H1 (cell line): Measurements from ENCODE around the gene CHI3L2. TPM values are rescaled to one million over a fixed set of nuclear protein-coding genes. Genes with fewer than 3 reads are reported as not detected.

Experiments used
- POLR2A ChIP-seq, 2 experiments: IDR thresholded peaks; 1 replicate in 1 of 2; 2 replicates in 1 of 2; pipeline ENCODE4 v1.6.1; 2011; ENCODE audit warnings: low read depth in 2 of 2, low read length in 2 of 2, mild to moderate bottlenecking in 2 of 2; ENCODE audit errors: control extremely low read depth in 1 of 2
- SIRT6 ChIP-seq: IDR thresholded peaks from one replicate; pipeline ENCODE4 v1.7.1; 2012; ENCODE audit warnings: low read length, inconsistent platforms
- SP2 ChIP-seq: IDR thresholded peaks from 2 replicates; pipeline ENCODE4 v1.6.1; 2012; ENCODE audit warnings: mild to moderate bottlenecking, low read length, inconsistent platforms
- TAF1 ChIP-seq: IDR thresholded peaks from 2 replicates; pipeline ENCODE4 v1.6.1; 2011; ENCODE audit warnings: mild to moderate bottlenecking, low read depth, low read length
- polyA plus RNA-seq, 7 experiments: library from polyadenylated mRNA; depleted of rRNA in 3 of 7; stranded (reverse) in 5 of 7; unstranded in 2 of 7; fragments of >200 nt in 5 of 7; fragments of 200-250 nt in 2 of 7; gene quantifications; 1 replicate in 5 of 7; 2 replicates in 1 of 7; 4 replicates in 1 of 7; pipeline versions ENCODE4 v1.2.1 to v1.2.3, GENCODE V29; 2011 to 2013; ENCODE audit warnings: missing spikeins in 2 of 7, mixed read lengths in 2 of 7
- total RNA-seq: library from RNA; stranded (reverse); fragmentation: NEBNext Ultra II Directional; extraction: Animal tissue kit (Norgen Biotek cat#: 25700); gene quantifications from 2 replicates; pipeline ENCODE4 v1.2.1, GENCODE V29; 2021

The CHI3L2 gene
- total and polyA plus RNA-seq, 2 of the 8 experiments (the other 6 are each of a cell fraction or from before 2014, with no cell fraction given): not detected

GRCh38 chr1:111280267-111280666, 52.8 kb downstream of the CHI3L2 start (continued):
- no peak for TF ChIP-seq SIRT6
- TF ChIP-seq TAF1: no peak
- no peak for TF ChIP-seq POLR2A (IDR thresholded peaks at IDR 0.05; ENCODE audit: control extremely low read depth in 1 of 2, low read depth in 2 of 2, low read length in 2 of 2)
- TF ChIP-seq SP2: no peak
